Retinal pigment epithelial cell (primary cell): ENCODE results near the gene TREML2.

Experiments
- DNase-seq: peaks from one replicate; pipeline ENCODE4 v3.0.0-alpha.2; 2010; ENCODE audit warnings: low read depth
- H3K4me3 ChIP-seq: 2 replicates; pipeline ENCODE4 v1.5.1; 2011; ENCODE audit warnings: mild to moderate bottlenecking, low read length, control low read depth, moderate library complexity
- CTCF ChIP-seq: conservative IDR thresholded peaks from 2 replicates; pipeline ENCODE4 v1.5.1; 2011; ENCODE audit warnings: low read depth, low read length, control low read depth, inconsistent platforms

TREML2 gene

GRCh38 chr6:41167173-41167963, 33.6 kb downstream of the TREML2 start:
- DNase-seq = no peak
- no peak overlapping the region for H3K4me3 ChIP-seq
- no peak for TF ChIP-seq CTCF

DNA sequence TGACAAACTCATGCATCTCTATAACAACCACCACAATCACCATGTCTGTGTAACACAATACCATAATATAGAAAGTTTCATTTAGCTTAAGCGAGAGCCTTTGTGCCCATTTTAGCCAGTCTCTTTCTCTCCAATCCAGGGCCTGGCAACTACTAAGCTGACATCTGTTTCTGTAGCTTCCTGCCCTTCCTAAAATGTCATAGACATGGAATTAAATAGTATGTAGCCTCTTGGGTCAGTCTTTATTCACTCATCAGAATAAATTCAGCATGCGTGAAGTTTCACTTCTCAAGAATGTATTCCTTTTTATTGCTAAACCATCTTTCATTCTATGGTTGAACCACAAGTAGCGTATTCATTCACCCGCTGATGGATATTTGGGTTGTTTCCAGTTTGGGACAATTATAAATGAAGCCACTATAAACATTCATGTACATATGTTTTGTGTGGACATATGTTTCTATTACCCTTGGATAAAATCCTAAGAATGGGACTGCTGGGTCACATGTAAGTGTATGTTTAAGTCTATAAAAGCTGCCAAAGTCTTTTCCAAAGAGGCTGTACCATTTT, 36.3 kb downstream of the TREML2 start:
- no peak overlapping the region for H3K4me3 ChIP-seq
- no peak for DNase-seq
- no peak for TF ChIP-seq CTCF

DNA sequence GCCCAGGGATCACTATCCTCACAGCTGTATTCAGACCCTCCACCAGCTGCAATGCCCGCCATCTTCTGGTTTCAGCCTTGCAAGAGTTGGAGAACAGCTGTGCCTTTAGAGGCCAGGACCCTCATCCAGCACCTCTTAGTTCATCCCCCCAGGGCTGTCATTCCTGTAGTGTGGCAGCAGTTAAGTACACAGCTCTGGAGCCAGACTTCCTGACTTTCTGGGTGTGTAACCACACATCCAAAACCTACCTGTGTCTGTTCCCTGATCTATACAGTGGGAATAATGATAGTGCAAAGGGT, 37.6 kb downstream of the TREML2 start:
- DNase-seq = no peak
- TF ChIP-seq CTCF = no peak
- H3K4me3 ChIP-seq = no peak overlapping the region

GRCh38 chr6:41162687-41163418, 38.1 kb downstream of the TREML2 start, which contains the start of gene TREM2:
Gene TREM2 (minus strand): TSS chr6:41163116. CDS start chr6:41163082, 34 bp downstream.
- DNase-seq = no peak
- TF ChIP-seq CTCF = no peak
- no peak within 1 kb of the TSS for H3K4me3 ChIP-seq

- TF ChIP-seq CTCF = no peak
- no peak for DNase-seq
- no peak overlapping the region for H3K4me3 ChIP-seq
These were observed 38.9 kb downstream of the TREML2 start for GRCh38 chr6:41161851-41162552.

- no peak for DNase-seq
- H3K4me3 ChIP-seq = no peak overlapping the region
- TF ChIP-seq CTCF = no peak
These were observed 39.6 kb downstream of the TREML2 start for GRCh38 chr6:41161380-41161779.
